MM.1S (cell line): ENCODE measurements around the gene RNF112.

Experiments
- EZH2 ChIP-seq: fragments of 300-600 bp; sonication (generic); optimal IDR thresholded peaks from 2 replicates; pipeline ENCODE3; 2017; ENCODE audit warnings: low read depth, mild to moderate bottlenecking, antibody characterized with exemption, low read length, mixed read lengths
- EZH2phosphoT487 ChIP-seq: fragments of 300-600 bp; sonication (generic); IDR thresholded peaks from 2 replicates; pipeline ENCODE4 v1.6.1; 2018; ENCODE audit warnings: antibody characterized with exemption, low read length
- TF ChIP-seq, protein P1 (sequence below): fragments of 300-600 bp; sonication (generic); IDR thresholded peaks from 2 replicates; pipeline ENCODE4 v1.5.1; 2016; ENCODE audit warnings: antibody characterized with exemption, low read length, mixed read lengths

DNA sequence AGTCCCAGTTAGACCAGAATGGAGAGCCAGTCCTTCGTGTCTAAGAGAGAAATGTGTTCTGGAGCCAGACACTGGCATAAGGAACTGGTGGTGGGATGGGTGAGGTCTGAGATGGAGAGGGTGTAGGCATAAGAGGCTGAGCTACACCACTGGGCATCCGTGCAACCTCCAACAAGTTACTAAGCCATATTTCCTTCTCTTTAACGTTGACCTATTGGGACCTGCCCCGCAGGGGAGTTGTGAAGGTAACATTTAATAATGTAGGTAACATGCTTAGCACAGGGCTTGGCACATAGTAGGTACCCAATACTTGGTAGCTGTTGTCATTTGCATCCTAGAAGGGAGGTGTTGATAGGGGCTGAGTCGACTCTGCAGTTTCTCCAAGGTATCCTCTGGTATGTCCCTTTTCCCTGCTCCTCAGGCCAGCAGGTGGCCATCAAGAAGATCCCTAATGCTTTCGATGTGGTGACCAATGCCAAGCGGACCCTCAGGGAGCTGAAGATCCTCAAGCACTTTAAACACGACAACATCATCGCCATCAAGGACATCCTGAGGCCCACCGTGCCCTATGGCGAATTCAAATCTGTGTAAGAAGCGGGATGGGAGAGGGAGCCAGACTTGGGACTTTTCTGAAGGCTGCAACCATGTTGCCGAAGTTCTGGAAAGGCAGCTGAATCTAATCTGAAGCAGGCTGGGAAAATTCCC, 31.5 kb upstream of the RNF112 start:
- TF ChIP-seq, protein P1, sequence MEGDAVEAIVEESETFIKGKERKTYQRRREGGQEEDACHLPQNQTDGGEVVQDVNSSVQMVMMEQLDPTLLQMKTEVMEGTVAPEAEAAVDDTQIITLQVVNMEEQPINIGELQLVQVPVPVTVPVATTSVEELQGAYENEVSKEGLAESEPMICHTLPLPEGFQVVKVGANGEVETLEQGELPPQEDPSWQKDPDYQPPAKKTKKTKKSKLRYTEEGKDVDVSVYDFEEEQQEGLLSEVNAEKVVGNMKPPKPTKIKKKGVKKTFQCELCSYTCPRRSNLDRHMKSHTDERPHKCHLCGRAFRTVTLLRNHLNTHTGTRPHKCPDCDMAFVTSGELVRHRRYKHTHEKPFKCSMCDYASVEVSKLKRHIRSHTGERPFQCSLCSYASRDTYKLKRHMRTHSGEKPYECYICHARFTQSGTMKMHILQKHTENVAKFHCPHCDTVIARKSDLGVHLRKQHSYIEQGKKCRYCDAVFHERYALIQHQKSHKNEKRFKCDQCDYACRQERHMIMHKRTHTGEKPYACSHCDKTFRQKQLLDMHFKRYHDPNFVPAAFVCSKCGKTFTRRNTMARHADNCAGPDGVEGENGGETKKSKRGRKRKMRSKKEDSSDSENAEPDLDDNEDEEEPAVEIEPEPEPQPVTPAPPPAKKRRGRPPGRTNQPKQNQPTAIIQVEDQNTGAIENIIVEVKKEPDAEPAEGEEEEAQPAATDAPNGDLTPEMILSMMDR: no peak
- no peak for TF ChIP-seq EZH2
- TF ChIP-seq EZH2phosphoT487: no peak
